HEK293 (cell line): ENCODE measurements around the gene SH3GL2.

Experiments used
- ELK4 ChIP-seq: IDR thresholded peaks from 2 replicates; pipeline ENCODE4 v1.6.1; 2011; ENCODE audit warnings: mild to moderate bottlenecking, low read depth, low read length, borderline replicate concordance
- PBX3 ChIP-seq: sonication (generic); formaldehyde crosslinking; IDR thresholded peaks from 2 replicates; pipeline ENCODE4 v1.8.1; 2022; ENCODE audit warnings: mild to moderate bottlenecking, moderate library complexity, missing genetic modification reagents
- ZNF121 ChIP-seq: fragments of 450-650 bp; formaldehyde crosslinking; IDR thresholded peaks from 2 replicates; pipeline ENCODE4 v1.5.1; 2016; ENCODE audit warnings: missing biosample characterization, missing genetic modification characterization
- ZSCAN5A ChIP-seq: fragments of 450-650 bp; formaldehyde crosslinking; IDR thresholded peaks from 2 replicates; pipeline ENCODE4 v1.5.1; 2016; ENCODE audit warnings: missing biosample characterization, missing genetic modification characterization
- TF ChIP-seq, protein P1 (sequence below): fragments of 450-650 bp; formaldehyde crosslinking; IDR thresholded peaks from 2 replicates; pipeline ENCODE4 v1.5.1; 2016; ENCODE audit warnings: missing biosample characterization, missing genetic modification characterization
- TF ChIP-seq, protein P2 (sequence below): fragments of 450-650 bp; formaldehyde crosslinking; IDR thresholded peaks from 2 replicates; pipeline ENCODE4 v1.5.1; 2017; ENCODE audit warnings: missing biosample characterization, missing genetic modification characterization

DNA sequence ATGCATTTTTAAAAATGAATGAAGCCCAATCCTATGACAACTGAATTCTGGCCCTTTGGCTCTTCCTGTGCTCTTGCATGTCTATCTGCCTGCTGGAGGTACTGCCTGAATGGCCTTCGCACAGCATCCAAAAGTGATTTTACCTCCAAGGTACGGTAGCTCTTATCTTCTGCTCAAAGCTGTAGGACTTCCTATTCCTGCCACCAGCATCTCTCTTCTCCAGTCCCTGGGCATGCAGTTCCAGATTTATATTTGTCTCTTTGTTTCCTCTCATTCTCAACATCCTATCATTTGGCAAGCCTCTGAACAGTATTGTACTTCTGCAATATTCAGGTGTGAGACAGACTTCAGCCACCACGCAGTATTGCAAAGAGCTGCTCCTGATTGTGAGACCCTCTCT, 43.7 kb upstream of the SH3GL2 start:
- TF ChIP-seq PBX3 (CRISPR knock-in tag) (no peak), ZNF121 (tag by site-specific recombination) (no peak), ZSCAN5A (no peak), ELK4 (no peak)
- TF ChIP-seq, protein P1, sequence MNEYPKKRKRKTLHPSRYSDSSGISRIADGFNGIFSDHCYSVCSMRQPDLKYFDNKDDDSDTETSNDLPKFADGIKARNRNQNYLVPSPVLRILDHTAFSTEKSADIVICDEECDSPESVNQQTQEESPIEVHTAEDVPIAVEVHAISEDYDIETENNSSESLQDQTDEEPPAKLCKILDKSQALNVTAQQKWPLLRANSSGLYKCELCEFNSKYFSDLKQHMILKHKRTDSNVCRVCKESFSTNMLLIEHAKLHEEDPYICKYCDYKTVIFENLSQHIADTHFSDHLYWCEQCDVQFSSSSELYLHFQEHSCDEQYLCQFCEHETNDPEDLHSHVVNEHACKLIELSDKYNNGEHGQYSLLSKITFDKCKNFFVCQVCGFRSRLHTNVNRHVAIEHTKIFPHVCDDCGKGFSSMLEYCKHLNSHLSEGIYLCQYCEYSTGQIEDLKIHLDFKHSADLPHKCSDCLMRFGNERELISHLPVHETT (tag by site-specific recombination) = no peak
- TF ChIP-seq, protein P2, sequence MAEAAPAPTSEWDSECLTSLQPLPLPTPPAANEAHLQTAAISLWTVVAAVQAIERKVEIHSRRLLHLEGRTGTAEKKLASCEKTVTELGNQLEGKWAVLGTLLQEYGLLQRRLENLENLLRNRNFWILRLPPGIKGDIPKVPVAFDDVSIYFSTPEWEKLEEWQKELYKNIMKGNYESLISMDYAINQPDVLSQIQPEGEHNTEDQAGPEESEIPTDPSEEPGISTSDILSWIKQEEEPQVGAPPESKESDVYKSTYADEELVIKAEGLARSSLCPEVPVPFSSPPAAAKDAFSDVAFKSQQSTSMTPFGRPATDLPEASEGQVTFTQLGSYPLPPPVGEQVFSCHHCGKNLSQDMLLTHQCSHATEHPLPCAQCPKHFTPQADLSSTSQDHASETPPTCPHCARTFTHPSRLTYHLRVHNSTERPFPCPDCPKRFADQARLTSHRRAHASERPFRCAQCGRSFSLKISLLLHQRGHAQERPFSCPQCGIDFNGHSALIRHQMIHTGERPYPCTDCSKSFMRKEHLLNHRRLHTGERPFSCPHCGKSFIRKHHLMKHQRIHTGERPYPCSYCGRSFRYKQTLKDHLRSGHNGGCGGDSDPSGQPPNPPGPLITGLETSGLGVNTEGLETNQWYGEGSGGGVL (tag by site-specific recombination) = no peak
